ENCODE measurements around the gene TRPC6. TPM values are rescaled to one million over a fixed set of nuclear protein-coding genes. Genes with fewer than 3 reads are reported as not detected.

Gene TRPC6
- total RNA-seq, 2 donors from 2014 or later = 0.52 to 4.0 TPM

- no peak for ATAC-seq
- Histone ChIP-seq H3K4me1 (no peaks in the 10 kb centered on the region), H3K27ac (no peak overlapping the region), H3K9me3 (no peaks in the 10 kb centered on the region), H3K27me3 (no peaks in the 10 kb centered on the region), H3K36me3 (replicated peaks in 1 of 2; ENCODE audit: insufficient read depth in 1 of 2, low read depth in 2 of 2) (no peaks in the 10 kb centered on the region), H3K4me3 (no peak overlapping the region)
- 11 to 20% methylated on average over 2 of the region's 2 CpGs for WGBS, 2 donors
- intact Hi-C loops (cut with DNase I) = no loop called here
- DNase-seq = no peak
- TF ChIP-seq POLR2A (IDR thresholded peaks at IDR 0.05) (no peak), CTCF (IDR thresholded peaks at IDR 0.05) (no peak)
Observed at GRCh38 chr11:101552888-101553287, 30.9 kb downstream of the TRPC6 start.

- DNase-seq (no peak), ATAC-seq (no peak)
- Histone ChIP-seq H3K9me3 (no peaks in the 10 kb centered on the region), H3K27ac (no peak overlapping the region), H3K27me3 (no peaks in the 10 kb centered on the region), H3K36me3 (replicated peaks in 1 of 2; ENCODE audit: insufficient read depth in 1 of 2, low read depth in 2 of 2) (no peaks in the 10 kb centered on the region), H3K4me1 (no peaks in the 10 kb centered on the region), H3K4me3 (no peak overlapping the region)
- 76 to 84% methylated on average over 2 of the region's 2 CpGs for WGBS, 2 donors
- TF ChIP-seq POLR2A (IDR thresholded peaks at IDR 0.05) (no peak), CTCF (IDR thresholded peaks at IDR 0.05) (no peak)
- intact Hi-C loops (cut with DNase I) = no loop called here
Observed at GRCh38 chr11:101528541-101528940, 55.3 kb downstream of the TRPC6 start.

- 74 to 79% methylated on average over 1 of the region's 1 CpG for WGBS, 2 donors
- ATAC-seq (no peak), DNase-seq (no peak)
Observed at GRCh38 chr11:101523634-101524260, 60.1 kb downstream of the TRPC6 start.

GRCh38 chr11:101523193-101523592 is 60.6 kb downstream of the TRPC6 start:
- H3K27me3 ChIP-seq = no peaks in the 10 kb centered on the region
- ATAC-seq (no peak), DNase-seq (no peak)
- no peaks in the 10 kb centered on the region for H3K4me1 ChIP-seq
- no peak overlapping the region for H3K4me3 ChIP-seq
- TF ChIP-seq CTCF (IDR thresholded peaks at IDR 0.05) (no peak), POLR2A (IDR thresholded peaks at IDR 0.05) (no peak)
- intact Hi-C loops (cut with DNase I) = no loop called here
- no peaks in the 10 kb centered on the region for H3K9me3 ChIP-seq
- H3K36me3 ChIP-seq (replicated peaks in 1 of 2; ENCODE audit: insufficient read depth in 1 of 2, low read depth in 2 of 2) = no peaks in the 10 kb centered on the region
- H3K27ac ChIP-seq = no peak overlapping the region

More at GRCh38 chr11:101523634-101524260, 60.1 kb downstream of the TRPC6 start:
- Histone ChIP-seq H3K27ac (no peak overlapping the region), H3K4me1 (no peaks in the 10 kb centered on the region), H3K36me3 (replicated peaks in 1 of 2; ENCODE audit: insufficient read depth in 1 of 2, low read depth in 2 of 2) (no peaks in the 10 kb centered on the region), H3K9me3 (no peaks in the 10 kb centered on the region), H3K4me3 (no peak overlapping the region), H3K27me3 (no peaks in the 10 kb centered on the region)
- intact Hi-C loops (cut with DNase I) = no loop called here
- no peak for TF ChIP-seq POLR2A (IDR thresholded peaks at IDR 0.05)
- no peak for TF ChIP-seq CTCF (IDR thresholded peaks at IDR 0.05)

- Histone ChIP-seq H3K27me3 (no peaks in the 10 kb centered on the region), H3K4me1 (no peaks in the 10 kb centered on the region), H3K36me3 (replicated peaks in 1 of 2; ENCODE audit: insufficient read depth in 1 of 2, low read depth in 2 of 2) (no peaks in the 10 kb centered on the region), H3K4me3 (no peak overlapping the region), H3K27ac (no peak overlapping the region), H3K9me3 (no peaks in the 10 kb centered on the region)
- no peak for DNase-seq
- no peak for ATAC-seq
- intact Hi-C loops (cut with DNase I) = no loop called here
- TF ChIP-seq POLR2A (IDR thresholded peaks at IDR 0.05) (no peak), CTCF (IDR thresholded peaks at IDR 0.05) (no peak)
- WGBS, 2 donors = 35 to 66% methylated on average over 2 of the region's 2 CpGs
Observed at GRCh38 chr11:101521821-101522220, 62.0 kb downstream of the TRPC6 start.
